Transverse colon (tissue), 4 donors: ENCODE results near the gene PELI3. TPM values are rescaled to one million over a fixed set of nuclear protein-coding genes. Genes with fewer than 3 reads are reported as not detected.

ENCODE experiments used
- DNase-seq: peaks from one replicate; pipeline ENCODE4 v3.0.0-alpha.2; 2019
- H3K27ac ChIP-seq, 4 donors: fragments of 200-600 bp; sonication (generic); 2 replicates each; pipeline ENCODE4 v1.5.1; 2016 to 2018; ENCODE audit warnings: inconsistent platforms in 4 of 4
- H3K27me3 ChIP-seq: fragments of 200-600 bp; sonication (generic); 2 replicates; pipeline ENCODE4 v1.5.1; 2017; ENCODE audit warnings: inconsistent platforms
- H3K36me3 ChIP-seq, 4 donors: fragments of 200-600 bp; sonication (generic); 2 replicates each; pipeline ENCODE4 v1.5.1; 2017 to 2019; ENCODE audit warnings: inconsistent platforms in 4 of 4
- H3K4me1 ChIP-seq, 4 donors: fragments of 200-600 bp; sonication (generic); 2 replicates each; pipeline ENCODE4 v1.5.1; 2017 to 2020; ENCODE audit warnings: inconsistent platforms in 4 of 4
- H3K4me3 ChIP-seq, 4 donors: fragments of 200-600 bp; sonication (generic); 1 replicate in 1 of 4; 2 replicates in 3 of 4; pipeline versions ENCODE4 v1.5.1 to v1.6.1; 2017 to 2019; ENCODE audit warnings: inconsistent platforms in 4 of 4
- H3K9me3 ChIP-seq, 2 donors: fragments of 200-600 bp; sonication (generic); 2 replicates each; pipeline ENCODE4 v1.5.1; 2017 to 2019; ENCODE audit warnings: inconsistent platforms in 2 of 2
- CTCF ChIP-seq, 5 experiments: fragments of 200-600 bp in 3 of 5; fragments of 450-650 bp in 2 of 5; sonication (generic) in 3 of 5; IDR thresholded peaks; 1 replicate in 2 of 5; 2 replicates in 3 of 5; pipeline ENCODE4 v1.5.1; 2016 to 2017; ENCODE audit warnings: antibody characterized with exemption in 5 of 5, inconsistent platforms in 3 of 5, mild to moderate bottlenecking in 2 of 5, moderate library complexity in 1 of 5
- EP300 ChIP-seq: sonication (generic); formaldehyde crosslinking; IDR thresholded peaks from one replicate; pipeline ENCODE4 v1.6.1; 2017; ENCODE audit warnings: antibody characterized with exemption, low read depth
- POLR2A ChIP-seq: fragments of 450-650 bp; IDR thresholded peaks from one replicate; pipeline ENCODE4 v1.6.1; 2016; ENCODE audit warnings: antibody characterized with exemption, mild to moderate bottlenecking, moderate library complexity
- POLR2AphosphoS5 ChIP-seq, 3 donors: sonication (generic); formaldehyde crosslinking; IDR thresholded peaks; one replicate each; pipeline ENCODE4 v1.6.1; 2016; ENCODE audit warnings: antibody characterized with exemption in 3 of 3
- WGBS, 2 donors: methylation state at CpG; one replicate each; pipeline ENCODE4 v1.1.5; 2018; ENCODE audit warnings: low coverage in 1 of 2; 5-methylcytosine and 5-hydroxymethylcytosine counted together
- in situ Hi-C, 4 donors: fragments of 200-750 bp; cut with MboI; loops; one replicate each; pipeline versions ENCODE4 v1.15.0 to v1.15.1; 2017; ENCODE audit warnings: low sequenced_read_pairs in 3 of 4, low pct_ligation_motif_present in 1 of 4, low pct_unique_long_range_greater_than_20kb in 1 of 4
- intact Hi-C: fragments of 100-400 bp; cut with DNase I; formaldehyde crosslinking; loops from one replicate; pipeline ENCODE4 v1.15.1; 2023; ENCODE audit warnings: low total_unique reads
- total RNA-seq, 4 donors: library from RNA; depleted of rRNA; stranded (reverse); fragments of >200 nt; gene quantifications; one replicate each; pipeline ENCODE4 v1.1.0, GENCODE V29; 2016

PELI3 gene
- total RNA-seq, 4 donors from 2014 or later, result 1.2 to 14.2 (median 7.8) TPM

- in situ Hi-C loops (no loop called here), intact Hi-C loops (no loop called here)
- Histone ChIP-seq H3K9me3 (no peaks in the 10 kb centered on the region), H3K27ac (no peak overlapping the region), H3K36me3 (peaks cover 0 to 17% (median 7%) of the 10 kb centered on the region in 4 donors), H3K4me3 (no peak overlapping the region), H3K27me3 (no peaks in the 10 kb centered on the region), H3K4me1 (peaks cover 0 to 5% (median 0%) of the 10 kb centered on the region in 4 donors)
- no peak for TF ChIP-seq EP300
- TF ChIP-seq CTCF (IDR thresholded peaks at IDR 0.05), result peak in 1 of 5 experiments; percentile 12
- no peak for DNase-seq
- WGBS, 2 donors, result 74% methylated on average over 20 of the region's 20 CpGs; no CpG with 5 or more reads in 1 of the 2 donors
Observed at GRCh38 chr11:66491315-66491935, 24.7 kb downstream of the PELI3 start.

- peaks cover 0 to 17% (median 4%) of the 10 kb centered on the region in 4 donors for H3K36me3 ChIP-seq
- in situ Hi-C loops, result no loop called here
- no peak overlapping the region for H3K4me3 ChIP-seq
- no peak overlapping the region for H3K27ac ChIP-seq
- no peaks in the 10 kb centered on the region for H3K9me3 ChIP-seq
- peaks cover 0 to 5% (median 0%) of the 10 kb centered on the region in 4 donors for H3K4me1 ChIP-seq
- TF ChIP-seq EP300, result no peak
- no peak for TF ChIP-seq POLR2AphosphoS5 (IDR thresholded peaks at IDR 0.05)
- no peak for TF ChIP-seq CTCF (IDR thresholded peaks at IDR 0.05)
- TF ChIP-seq POLR2A, result no peak
- DNase-seq, result no peak
- 88% methylated on average over 7 of the region's 10 CpGs; no CpG with 5 or more reads in 1 of the 2 donors for WGBS, 2 donors
- intact Hi-C loops, result no loop called here
- H3K27me3 ChIP-seq, result no peaks in the 10 kb centered on the region
Observed at GRCh38 chr11:66492161-66492865, 25.6 kb downstream of the PELI3 start.

- no peak overlapping the region for H3K27ac ChIP-seq
- intact Hi-C loops (no loop called here), in situ Hi-C loops (no loop called here)
- TF ChIP-seq POLR2AphosphoS5 (IDR thresholded peaks at IDR 0.05) (no peak), POLR2A (no peak), EP300 (no peak), CTCF (IDR thresholded peaks at IDR 0.05) (no peak)
- no peaks in the 10 kb centered on the region for H3K9me3 ChIP-seq
- H3K27me3 ChIP-seq, result no peaks in the 10 kb centered on the region
- DNase-seq, result no peak
- H3K36me3 ChIP-seq, result peaks cover 0 to 9% (median under 1%) of the 10 kb centered on the region in 4 donors
- H3K4me1 ChIP-seq, result peaks cover 0 to 6% (median 0%) of the 10 kb centered on the region in 4 donors
- WGBS, 2 donors, result 95% methylated on average over 10 of the region's 10 CpGs; no CpG with 5 or more reads in 1 of the 2 donors
- no peak overlapping the region for H3K4me3 ChIP-seq
Observed at GRCh38 chr11:66493130-66493529, 26.4 kb downstream of the PELI3 start.

GRCh38 chr11:66494458-66494857 lies 27.8 kb downstream of the PELI3 start:
- 91% methylated on average over 7 of the region's 7 CpGs; no CpG with 5 or more reads in 1 of the 2 donors for WGBS, 2 donors
- no peak overlapping the region for H3K4me3 ChIP-seq
- no peak for TF ChIP-seq CTCF (IDR thresholded peaks at IDR 0.05)
- TF ChIP-seq EP300, result no peak
- no peak for TF ChIP-seq POLR2A
- no peak for TF ChIP-seq POLR2AphosphoS5 (IDR thresholded peaks at IDR 0.05)
- intact Hi-C loops, result no loop called here
- no peak for DNase-seq
- no peaks in the 10 kb centered on the region for H3K27me3 ChIP-seq
- H3K36me3 ChIP-seq, result peaks cover 0 to 2% (median 0%) of the 10 kb centered on the region in 4 donors
- no peaks in the 10 kb centered on the region for H3K9me3 ChIP-seq
- H3K4me1 ChIP-seq, result peaks cover 0 to 9% (median 0%) of the 10 kb centered on the region in 4 donors
- in situ Hi-C loops, result no loop called here
- no peak overlapping the region for H3K27ac ChIP-seq
